ENCODE results near the gene HECTD2.
"Not testable (repeated sequence)": the region's sequence is repeated elsewhere in the genome, so short reads cannot be mapped to it uniquely, and the experiment has no call there.

The HECTD2 gene

DNA sequence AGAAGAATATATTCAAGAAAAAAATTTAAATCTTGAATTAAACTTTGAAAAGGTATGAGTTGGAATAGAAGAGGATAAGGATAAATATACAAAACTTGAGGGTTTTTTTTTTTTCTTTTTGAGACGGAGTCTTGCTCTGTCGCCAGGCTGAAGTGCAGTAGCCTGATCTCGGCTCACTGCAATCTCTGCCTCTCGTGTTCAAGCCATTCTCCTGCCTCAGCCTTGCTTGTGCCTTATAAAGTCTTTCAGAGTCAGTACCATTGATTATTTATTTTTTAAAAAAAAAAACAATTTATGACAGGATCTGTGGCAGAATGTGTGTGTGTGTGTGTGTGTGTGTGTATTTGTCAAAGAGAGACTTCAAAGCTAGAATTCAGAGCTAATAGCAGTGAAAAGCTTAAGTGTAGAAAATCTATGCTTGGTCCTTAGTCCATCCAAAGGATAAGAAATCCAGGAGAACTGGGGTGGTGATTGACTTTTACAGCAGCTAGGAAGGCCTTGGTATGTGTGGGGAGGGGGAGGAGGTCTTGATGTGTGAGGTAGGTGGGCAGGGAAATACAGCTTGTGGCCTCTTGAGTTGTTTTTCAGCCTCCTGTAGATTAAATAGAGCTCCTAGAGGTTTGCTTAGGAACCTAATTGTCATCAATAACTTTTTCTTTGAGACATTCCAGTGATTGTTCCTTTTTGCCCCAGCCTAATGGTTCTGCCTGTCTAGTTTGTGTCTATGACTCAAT lies 2.4 kb downstream of the HECTD2 start:
- DNase-seq: no peak

- no peak for DNase-seq
Observed at GRCh38 chr10:91415816-91416215, 5.7 kb downstream of the HECTD2 start.

- no peak for DNase-seq
Observed at GRCh38 chr10:91416339-91416855, 6.3 kb downstream of the HECTD2 start.

GRCh38 chr10:91418416-91418815 lies 8.3 kb downstream of the HECTD2 start:
- no peak for DNase-seq

DNA sequence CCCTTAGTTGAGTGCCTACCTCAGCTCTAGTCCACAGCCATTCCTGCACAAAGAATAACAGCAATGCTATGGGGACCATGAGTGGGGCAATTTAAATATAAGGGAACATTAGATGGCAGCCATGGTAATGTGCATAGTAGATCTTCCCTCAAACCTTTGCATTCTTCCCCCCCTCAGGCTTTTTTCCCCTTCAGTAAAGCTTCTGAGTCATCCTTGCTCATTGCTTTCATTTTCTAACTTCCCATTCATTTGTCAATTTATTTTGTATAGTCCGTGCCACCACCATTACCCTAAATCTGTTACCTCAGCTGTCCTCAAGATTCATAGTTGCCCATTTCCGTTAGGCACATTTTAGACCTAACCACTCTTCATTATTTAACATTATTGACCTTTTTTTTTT lies 10.7 kb downstream of the HECTD2 start:
- no peak for DNase-seq

- no peak for DNase-seq
Observed at GRCh38 chr10:91422915-91423314, 12.8 kb downstream of the HECTD2 start.

DNA sequence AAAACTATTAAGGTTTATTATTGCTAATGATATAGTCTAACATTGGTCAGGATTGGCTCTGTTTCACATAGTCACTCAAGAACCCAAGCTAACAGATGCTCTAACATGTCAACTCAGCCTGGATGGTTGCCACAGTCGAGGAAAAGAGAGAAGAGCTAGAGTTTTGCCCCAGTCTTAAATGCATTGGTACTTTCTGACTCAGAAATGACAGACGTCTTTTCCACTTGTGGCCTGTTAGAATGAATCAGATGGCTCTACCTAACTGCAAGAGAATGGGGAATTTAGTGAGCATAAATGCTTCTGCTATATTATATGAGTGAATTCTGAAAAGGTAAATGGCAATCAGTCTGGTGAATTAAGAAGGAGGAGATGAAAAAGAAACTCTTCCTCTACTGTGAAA lies 13.9 kb downstream of the HECTD2 start:
- no peak for DNase-seq

GRCh38 chr10:91432175-91432574 lies 22.0 kb downstream of the HECTD2 start:
- DNase-seq: no peak

DNA sequence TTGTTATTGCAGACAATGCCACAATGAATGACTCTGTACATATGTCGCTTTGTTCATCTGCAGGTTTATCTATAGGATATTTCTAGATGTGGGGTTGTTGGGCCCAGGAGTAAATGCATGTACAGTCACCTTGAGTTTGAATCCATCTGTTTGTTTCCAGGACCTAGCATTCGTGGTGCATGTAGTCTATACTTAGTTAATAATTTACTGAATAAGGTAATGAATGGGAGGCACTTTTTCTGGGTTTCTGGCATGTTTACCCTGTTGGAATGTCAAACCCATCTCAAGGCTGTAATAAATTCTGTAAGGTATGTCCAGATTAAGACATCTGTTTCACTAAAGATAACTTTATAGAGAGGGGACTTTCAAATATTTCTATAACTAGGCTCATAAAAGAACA lies 23.5 kb downstream of the HECTD2 start:
- no peak for DNase-seq

DNA sequence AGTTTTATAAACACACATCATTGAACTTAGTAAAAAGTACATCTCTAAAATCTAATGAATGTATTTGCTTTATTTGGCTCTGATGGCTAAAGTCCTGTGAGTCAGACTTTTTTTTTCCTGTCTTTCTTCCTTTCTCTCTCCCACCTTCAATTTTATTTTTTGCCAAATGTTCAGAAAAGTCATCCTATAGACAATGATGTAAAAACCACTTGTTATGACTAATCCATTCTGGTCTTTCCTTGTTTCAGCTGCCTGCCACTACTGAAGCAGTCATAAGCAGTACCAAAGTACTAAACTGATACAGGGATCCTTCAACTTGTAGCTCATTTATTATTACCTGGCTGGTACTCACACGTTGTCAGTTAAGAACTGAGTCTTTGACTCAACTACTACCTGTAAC lies 23.9 kb downstream of the HECTD2 start:
- DNase-seq: no peak

- DNase-seq: no peak
Observed at GRCh38 chr10:91435241-91435640, 25.1 kb downstream of the HECTD2 start.

DNA sequence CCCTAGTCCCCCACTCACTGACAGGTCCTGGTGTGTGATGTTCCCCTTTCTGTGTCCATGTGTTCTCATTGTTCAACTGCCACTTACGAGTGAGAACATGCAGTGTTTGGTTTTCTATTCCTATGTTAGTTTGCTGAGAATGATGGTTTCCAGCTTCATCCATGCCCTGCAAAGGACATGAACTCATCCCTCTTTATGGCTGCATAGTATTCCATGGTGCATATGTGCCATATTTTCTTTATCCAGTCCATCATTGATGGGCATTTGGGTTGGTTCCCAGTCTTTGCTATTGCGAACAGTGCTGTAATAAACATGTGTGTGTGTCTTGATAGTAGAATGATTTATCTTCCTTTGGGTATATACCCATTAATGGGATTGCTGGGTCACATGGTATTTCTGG lies 28.1 kb downstream of the HECTD2 start:
- not testable (repeated sequence) for DNase-seq

- DNase-seq: no peak
Observed at GRCh38 chr10:91444211-91445182, 34.4 kb downstream of the HECTD2 start.

DNA sequence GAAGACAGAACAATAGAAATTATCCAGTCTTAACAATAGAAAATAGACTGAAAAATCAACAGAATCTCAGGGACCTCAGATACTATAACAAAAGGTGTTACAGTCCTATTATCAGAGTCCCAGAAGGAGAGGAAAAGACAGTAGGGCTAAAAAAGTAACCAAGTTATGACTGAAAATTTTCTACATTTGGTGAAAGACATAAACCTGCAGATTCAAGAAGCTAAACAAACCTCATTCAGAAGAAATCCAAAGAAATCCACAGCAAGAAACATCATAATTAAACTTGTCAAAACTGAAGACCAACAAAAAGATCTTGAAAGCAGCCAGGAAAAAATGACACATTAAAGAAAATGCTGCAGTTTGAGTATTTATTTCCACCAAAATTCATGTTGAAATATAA lies 41.9 kb downstream of the HECTD2 start:
- DNase-seq: no peak

DNA sequence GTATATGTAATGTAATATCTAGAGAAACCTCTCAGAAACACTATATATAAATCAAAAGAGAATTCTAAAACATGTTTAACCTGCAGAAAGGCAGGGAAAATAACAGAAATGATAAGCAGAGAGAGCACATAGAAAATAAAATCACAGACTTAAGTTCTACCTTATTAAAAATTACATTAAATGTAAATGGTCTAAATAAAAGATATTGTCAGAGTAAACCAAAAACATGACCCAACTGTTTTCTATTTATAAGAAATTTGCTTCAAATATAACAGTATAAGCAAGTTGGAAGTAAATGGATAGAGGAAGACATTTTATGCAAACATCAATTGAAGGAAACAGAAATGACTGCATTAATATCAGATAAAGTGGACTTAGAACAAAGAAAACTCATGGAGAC lies 43.4 kb downstream of the HECTD2 start:
- DNase-seq: no peak

- DNase-seq: not testable (repeated sequence)
Observed at GRCh38 chr10:91455135-91455534, 45.0 kb downstream of the HECTD2 start.

GRCh38 chr10:91460681-91461080 lies 50.5 kb downstream of the HECTD2 start:
- no peak for DNase-seq

DNA sequence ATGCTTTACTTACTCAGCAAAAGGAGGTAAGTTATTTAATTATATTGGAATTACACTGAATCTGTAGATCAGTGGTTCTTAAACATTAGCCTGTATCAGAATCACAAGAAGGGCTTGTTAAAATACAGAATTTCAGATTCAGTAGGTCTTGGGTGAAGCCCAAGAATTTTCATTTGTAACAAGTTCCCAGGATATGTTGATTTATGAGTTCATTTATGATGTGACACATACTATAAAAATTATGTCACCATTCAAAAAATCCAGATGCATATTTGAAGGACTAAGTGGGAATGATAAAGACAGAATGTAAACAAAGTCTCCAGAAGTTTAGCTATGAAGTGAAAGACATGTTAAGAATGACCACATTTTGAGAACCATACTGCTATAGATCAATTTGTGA lies 52.3 kb downstream of the HECTD2 start:
- DNase-seq: no peak

- DNase-seq: no peak
Observed at GRCh38 chr10:91464500-91464899, 54.4 kb downstream of the HECTD2 start.

DNA sequence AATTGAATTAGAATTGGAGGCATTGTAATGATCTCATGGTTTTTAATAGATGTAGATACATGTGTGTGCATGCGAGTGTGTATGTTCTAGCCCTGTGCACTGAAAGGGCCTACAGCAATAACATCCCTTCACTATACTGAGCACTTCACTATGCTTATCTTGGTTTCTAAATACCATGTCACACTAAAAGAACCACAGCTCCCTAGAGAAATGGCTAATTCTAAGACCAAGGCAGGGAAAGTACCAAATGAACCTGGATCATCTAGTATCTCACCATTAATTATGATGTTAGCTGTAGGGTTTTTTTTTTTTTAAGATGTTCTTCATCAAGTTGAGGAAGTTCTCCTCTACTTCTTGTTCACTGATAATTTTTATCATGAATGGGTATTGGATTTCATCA lies 55.1 kb downstream of the HECTD2 start:
- DNase-seq: no peak

DNA sequence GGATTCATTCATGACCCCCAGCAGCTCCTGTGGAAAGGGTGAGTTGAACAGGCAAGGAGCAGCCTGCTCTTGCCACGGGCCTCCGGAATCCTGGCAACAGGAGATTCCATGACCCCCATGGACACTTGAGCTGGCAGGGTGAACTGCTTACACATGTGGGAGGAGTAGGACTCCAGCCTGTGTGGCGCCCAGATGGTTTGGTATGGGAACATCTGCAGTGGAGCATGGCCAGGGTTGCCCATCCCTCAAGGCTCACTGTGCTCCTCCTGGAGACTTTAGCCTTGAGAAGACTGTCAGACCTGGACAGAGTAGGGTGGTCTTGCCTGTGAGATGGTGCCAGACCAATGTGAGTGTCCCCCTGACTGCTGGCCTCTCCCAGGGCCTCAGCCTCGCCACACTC lies 57.0 kb downstream of the HECTD2 start:
- no peak for DNase-seq

DNA sequence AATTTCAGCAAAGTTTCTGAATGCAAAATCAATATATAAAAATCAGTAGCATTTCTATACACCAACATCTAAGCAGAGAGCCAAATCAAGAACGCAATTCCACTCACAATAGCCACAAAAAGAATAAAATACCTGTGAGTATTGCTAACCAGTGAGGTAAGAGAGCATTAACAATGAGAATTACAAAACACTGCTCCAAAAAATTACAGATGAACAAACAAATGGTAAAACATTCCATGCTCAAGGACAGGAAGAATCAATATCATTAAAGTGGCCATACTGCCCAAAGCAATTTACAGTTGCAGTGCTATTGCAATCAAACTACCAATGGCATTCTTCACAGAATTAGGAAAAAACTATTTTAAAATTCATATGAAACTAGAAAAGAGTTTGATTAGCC lies 61.5 kb downstream of the HECTD2 start:
- no peak for DNase-seq

DNA sequence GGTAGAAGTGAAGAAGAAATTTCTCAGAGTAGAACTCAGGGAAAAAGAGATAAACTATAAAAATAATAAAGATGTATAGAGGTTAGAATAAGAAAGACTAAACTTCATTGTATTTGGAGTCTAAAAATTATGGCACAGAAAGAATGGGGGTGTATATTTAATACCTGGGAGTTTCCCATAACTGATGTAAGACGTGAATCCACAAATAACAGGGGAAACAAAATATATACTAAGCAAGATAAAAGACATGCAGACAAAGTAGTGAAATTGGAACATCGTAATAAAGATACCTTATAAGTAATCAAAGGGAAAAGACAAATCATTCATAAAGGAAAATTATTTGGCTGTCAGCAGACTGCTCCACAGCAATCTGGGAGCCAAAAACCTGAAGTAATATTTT lies 62.8 kb downstream of the HECTD2 start:
- no peak for DNase-seq

DNA sequence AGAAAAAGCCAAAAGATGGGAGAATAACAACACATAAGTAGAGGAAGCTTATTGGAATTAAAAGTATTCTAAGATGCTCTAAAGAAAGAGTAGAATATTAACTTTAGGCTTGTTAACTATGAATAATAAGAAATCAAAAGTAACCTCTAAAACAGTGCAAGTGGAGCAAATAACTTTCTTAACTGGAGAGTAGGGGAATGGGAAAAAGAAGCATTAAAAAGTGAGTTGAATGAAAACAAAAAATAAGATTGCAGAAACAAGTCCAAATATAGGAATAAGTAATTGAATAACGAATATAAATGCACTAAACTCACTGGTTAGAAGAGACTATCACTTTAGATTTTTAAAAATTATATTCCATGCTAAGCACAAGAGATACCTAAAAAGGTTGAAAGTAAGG lies 63.9 kb downstream of the HECTD2 start:
- DNase-seq: no peak
